ENCODE measurements around the gene CCR3.

GRCh38 chr3:46312991-46313390 is 70.7 kb downstream of the CCR3 start:
- TF ChIP-seq POLR2AphosphoS5 (IDR thresholded peaks at IDR 0.05; ENCODE audit: borderline replicate concordance, low read depth, low read length) (no peak), EZH2 (IDR thresholded peaks at IDR 0.05) (no peak), FOXP2 (optimal IDR thresholded peaks at IDR 0.05; ENCODE audit: control extremely low read depth, extremely low read length, insufficient read depth) (no peak)
